ENCODE data around the gene RNFT1. TPM values are rescaled to one million over a fixed set of nuclear protein-coding genes. Genes with fewer than 3 reads are reported as not detected.
"Not testable (repeated sequence)": the region's sequence is repeated elsewhere in the genome, so short reads cannot be mapped to it uniquely, and the experiment has no call there.

RNFT1 gene
- total and polyA plus RNA-seq, 2 donors from 2014 or later: 6.0 to 15.1 TPM

DNA sequence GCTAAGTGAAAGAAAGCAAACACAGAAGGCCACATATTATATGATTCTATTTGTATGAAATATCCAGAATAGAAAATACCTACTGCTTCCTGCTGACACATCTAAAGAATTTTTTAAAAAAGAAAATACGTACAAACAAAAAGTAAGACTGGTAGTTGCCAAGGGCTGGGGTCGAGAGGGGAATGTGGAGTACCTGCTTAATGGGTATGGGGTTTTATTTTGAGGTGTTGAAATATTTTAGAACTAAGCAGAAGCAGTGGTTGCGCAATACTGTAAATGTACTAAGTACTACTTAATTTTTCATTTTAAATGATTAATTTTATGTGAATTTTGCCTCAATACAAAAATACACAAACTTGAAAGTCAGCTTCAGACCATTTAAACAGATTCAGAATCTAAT is 32.1 kb upstream of the RNFT1 start:
- intact Hi-C loops (cut with DNase I); H3K36me3 ChIP-seq (ENCODE audit: control insufficient read depth in 2 of 3, insufficient read depth in 3 of 3, low read length in 3 of 3); FAIRE-seq; DNase-seq; H3K9ac ChIP-seq (ENCODE audit: low read length in 3 of 3); H3K27me3 ChIP-seq (ENCODE audit: control insufficient read depth, insufficient read depth, low read length); H3K27ac ChIP-seq (ENCODE audit: low read depth in 2 of 2, low read length in 2 of 2); H3K4me3 ChIP-seq (ENCODE audit: low read length in 3 of 3); H3K4me1 ChIP-seq (ENCODE audit: control insufficient read depth in 2 of 3, insufficient read depth in 2 of 3, low read depth in 1 of 3, low read length in 3 of 3); H3K9me3 ChIP-seq (ENCODE audit: control insufficient read depth in 2 of 3, insufficient read depth in 1 of 3, low read length in 3 of 3): not testable (repeated sequence)

DNA sequence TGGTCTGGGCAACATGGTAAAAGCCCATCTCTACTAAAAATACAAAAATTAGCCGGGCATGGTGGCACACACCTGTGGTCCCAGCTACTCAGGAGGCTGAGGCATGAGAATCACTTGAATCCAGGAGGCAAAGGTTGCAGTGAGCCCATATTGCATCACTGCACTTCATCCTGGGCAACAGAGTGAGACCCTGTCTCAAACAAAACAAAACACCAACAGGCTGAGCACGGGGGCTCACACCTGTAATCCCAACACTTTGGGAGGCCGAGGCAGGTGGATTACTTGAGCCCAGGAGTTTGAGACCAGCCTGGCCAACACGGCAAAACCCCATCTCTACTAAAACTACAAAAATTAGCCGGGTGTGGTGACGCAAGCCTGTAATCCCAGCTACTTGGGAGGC is 10.6 kb upstream of the RNFT1 start:
- DNase-seq; H3K4me1 ChIP-seq (ENCODE audit: control insufficient read depth in 2 of 3, insufficient read depth in 2 of 3, low read depth in 1 of 3, low read length in 3 of 3); FAIRE-seq; H3K4me3 ChIP-seq (ENCODE audit: low read length in 3 of 3); H3K27ac ChIP-seq (ENCODE audit: low read depth in 2 of 2, low read length in 2 of 2); H3K9me3 ChIP-seq (ENCODE audit: control insufficient read depth in 2 of 3, insufficient read depth in 1 of 3, low read length in 3 of 3); intact Hi-C loops (cut with DNase I); H3K9ac ChIP-seq (ENCODE audit: low read length in 3 of 3); H3K27me3 ChIP-seq (ENCODE audit: control insufficient read depth, insufficient read depth, low read length); H3K36me3 ChIP-seq (ENCODE audit: control insufficient read depth in 2 of 3, insufficient read depth in 3 of 3, low read length in 3 of 3): not testable (repeated sequence)

DNA sequence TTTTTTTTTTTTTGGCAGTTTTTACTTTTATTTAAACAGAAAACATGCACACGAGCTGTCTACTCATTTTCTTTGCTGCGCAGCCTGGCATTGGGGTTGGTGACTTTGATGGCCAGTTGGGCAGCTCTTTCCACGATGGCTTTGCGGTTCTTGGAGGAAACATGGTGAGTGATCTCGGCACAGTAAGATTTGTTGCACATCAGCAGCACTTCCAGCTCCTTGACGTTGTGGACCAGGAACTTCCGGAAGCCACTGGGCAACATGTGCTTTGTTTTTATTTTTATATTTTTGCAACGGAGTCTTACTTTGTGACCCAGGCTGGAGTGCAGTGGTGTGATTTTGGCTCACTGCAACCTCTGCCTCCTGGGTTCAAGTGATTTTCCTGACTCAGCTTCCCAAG is 8.9 kb upstream of the RNFT1 start:
- H3K27me3 ChIP-seq (ENCODE audit: control insufficient read depth, insufficient read depth, low read length); intact Hi-C loops (cut with DNase I); DNase-seq; FAIRE-seq; H3K4me3 ChIP-seq (ENCODE audit: low read length in 3 of 3); H3K4me1 ChIP-seq (ENCODE audit: control insufficient read depth in 2 of 3, insufficient read depth in 2 of 3, low read depth in 1 of 3, low read length in 3 of 3); H3K27ac ChIP-seq (ENCODE audit: low read depth in 2 of 2, low read length in 2 of 2); H3K9me3 ChIP-seq (ENCODE audit: control insufficient read depth in 2 of 3, insufficient read depth in 1 of 3, low read length in 3 of 3); H3K36me3 ChIP-seq (ENCODE audit: control insufficient read depth in 2 of 3, insufficient read depth in 3 of 3, low read length in 3 of 3); H3K9ac ChIP-seq (ENCODE audit: low read length in 3 of 3): not testable (repeated sequence)

DNA sequence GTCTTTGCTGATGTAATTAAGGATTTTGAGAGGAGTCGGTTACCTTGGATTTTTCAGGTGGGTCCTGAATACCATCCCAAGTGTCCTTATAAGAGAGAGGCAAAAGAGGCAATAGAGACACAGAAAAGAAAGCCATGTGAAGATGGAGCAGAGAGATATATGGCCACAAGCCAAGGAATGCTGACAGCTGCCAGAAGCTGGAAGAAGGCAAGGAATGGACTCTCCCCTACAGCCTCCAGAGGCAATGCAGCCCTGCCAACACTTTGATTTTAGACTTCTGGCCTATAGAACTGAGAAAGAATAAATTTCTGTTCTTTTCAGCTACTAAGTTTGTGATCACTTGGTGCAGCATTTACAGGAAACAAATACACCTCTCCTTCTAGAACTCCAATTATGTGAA is 8.2 kb upstream of the RNFT1 start:
- Histone ChIP-seq H3K27ac (ENCODE audit: low read depth in 2 of 2, low read length in 2 of 2) (no peak overlapping the region), H3K4me3 (ENCODE audit: low read length in 3 of 3) (no peak overlapping the region), H3K27me3 (ENCODE audit: control insufficient read depth, insufficient read depth, low read length) (no peaks in the 10 kb centered on the region), H3K9me3 (ENCODE audit: control insufficient read depth in 2 of 3, insufficient read depth in 1 of 3, low read length in 3 of 3) (no peaks in the 10 kb centered on the region), H3K36me3 (ENCODE audit: control insufficient read depth in 2 of 3, insufficient read depth in 3 of 3, low read length in 3 of 3) (no peaks in the 10 kb centered on the region), H3K9ac (ENCODE audit: low read length in 3 of 3) (no peak overlapping the region), H3K4me1 (ENCODE audit: control insufficient read depth in 2 of 3, insufficient read depth in 2 of 3, low read depth in 1 of 3, low read length in 3 of 3) (no peaks in the 10 kb centered on the region)
- DNase-seq: no peak
- FAIRE-seq: no peak
- intact Hi-C loops (cut with DNase I): no loop called here
- TF ChIP-seq, protein P1, sequence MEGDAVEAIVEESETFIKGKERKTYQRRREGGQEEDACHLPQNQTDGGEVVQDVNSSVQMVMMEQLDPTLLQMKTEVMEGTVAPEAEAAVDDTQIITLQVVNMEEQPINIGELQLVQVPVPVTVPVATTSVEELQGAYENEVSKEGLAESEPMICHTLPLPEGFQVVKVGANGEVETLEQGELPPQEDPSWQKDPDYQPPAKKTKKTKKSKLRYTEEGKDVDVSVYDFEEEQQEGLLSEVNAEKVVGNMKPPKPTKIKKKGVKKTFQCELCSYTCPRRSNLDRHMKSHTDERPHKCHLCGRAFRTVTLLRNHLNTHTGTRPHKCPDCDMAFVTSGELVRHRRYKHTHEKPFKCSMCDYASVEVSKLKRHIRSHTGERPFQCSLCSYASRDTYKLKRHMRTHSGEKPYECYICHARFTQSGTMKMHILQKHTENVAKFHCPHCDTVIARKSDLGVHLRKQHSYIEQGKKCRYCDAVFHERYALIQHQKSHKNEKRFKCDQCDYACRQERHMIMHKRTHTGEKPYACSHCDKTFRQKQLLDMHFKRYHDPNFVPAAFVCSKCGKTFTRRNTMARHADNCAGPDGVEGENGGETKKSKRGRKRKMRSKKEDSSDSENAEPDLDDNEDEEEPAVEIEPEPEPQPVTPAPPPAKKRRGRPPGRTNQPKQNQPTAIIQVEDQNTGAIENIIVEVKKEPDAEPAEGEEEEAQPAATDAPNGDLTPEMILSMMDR (IDR thresholded peaks at IDR 0.05; ENCODE audit: borderline replicate concordance, extremely low read depth, insufficient read depth): no peak

DNA sequence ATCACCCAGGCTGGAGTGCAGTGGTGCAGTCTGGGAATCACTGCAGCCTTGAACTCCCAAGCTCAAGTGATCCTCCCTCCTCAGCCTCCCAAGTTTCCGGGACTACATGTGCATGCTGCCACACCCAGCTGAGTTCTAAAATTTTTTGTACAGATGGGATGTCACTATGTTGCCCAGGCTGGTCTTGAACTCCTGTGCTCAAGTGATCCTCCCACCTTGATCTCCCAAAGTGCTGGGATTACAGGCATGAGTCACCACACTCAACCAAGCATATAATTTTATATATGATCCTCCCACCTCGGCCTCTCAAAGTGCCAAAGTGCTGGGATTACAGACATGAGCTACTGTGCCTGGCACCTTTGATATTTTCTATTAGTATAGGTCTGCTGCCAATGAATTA is 7.2 kb upstream of the RNFT1 start:
- H3K4me3 ChIP-seq (ENCODE audit: low read length in 3 of 3); H3K4me1 ChIP-seq (ENCODE audit: control insufficient read depth in 2 of 3, insufficient read depth in 2 of 3, low read depth in 1 of 3, low read length in 3 of 3); H3K27ac ChIP-seq (ENCODE audit: low read depth in 2 of 2, low read length in 2 of 2); DNase-seq; H3K9me3 ChIP-seq (ENCODE audit: control insufficient read depth in 2 of 3, insufficient read depth in 1 of 3, low read length in 3 of 3); H3K36me3 ChIP-seq (ENCODE audit: control insufficient read depth in 2 of 3, insufficient read depth in 3 of 3, low read length in 3 of 3); intact Hi-C loops (cut with DNase I); H3K9ac ChIP-seq (ENCODE audit: low read length in 3 of 3); FAIRE-seq; H3K27me3 ChIP-seq (ENCODE audit: control insufficient read depth, insufficient read depth, low read length): not testable (repeated sequence)
